ENCODE measurements around the gene DSCAML1. TPM values are rescaled to one million over a fixed set of nuclear protein-coding genes. Genes with fewer than 3 reads are reported as not detected.

The DSCAML1 gene
- total RNA-seq, 1 donor from 2014 or later, result not detected

- intact Hi-C loops (cut with DNase I), result no loop called here
- Histone ChIP-seq H3K4me1 (no peaks in the 10 kb centered on the region), H3K9me3 (no peaks in the 10 kb centered on the region), H3K27me3 (no peaks in the 10 kb centered on the region), H3K27ac (no peak overlapping the region), H3K4me3 (no peak overlapping the region), H3K36me3 (no peaks in the 10 kb centered on the region)
- TF ChIP-seq, protein P1, sequence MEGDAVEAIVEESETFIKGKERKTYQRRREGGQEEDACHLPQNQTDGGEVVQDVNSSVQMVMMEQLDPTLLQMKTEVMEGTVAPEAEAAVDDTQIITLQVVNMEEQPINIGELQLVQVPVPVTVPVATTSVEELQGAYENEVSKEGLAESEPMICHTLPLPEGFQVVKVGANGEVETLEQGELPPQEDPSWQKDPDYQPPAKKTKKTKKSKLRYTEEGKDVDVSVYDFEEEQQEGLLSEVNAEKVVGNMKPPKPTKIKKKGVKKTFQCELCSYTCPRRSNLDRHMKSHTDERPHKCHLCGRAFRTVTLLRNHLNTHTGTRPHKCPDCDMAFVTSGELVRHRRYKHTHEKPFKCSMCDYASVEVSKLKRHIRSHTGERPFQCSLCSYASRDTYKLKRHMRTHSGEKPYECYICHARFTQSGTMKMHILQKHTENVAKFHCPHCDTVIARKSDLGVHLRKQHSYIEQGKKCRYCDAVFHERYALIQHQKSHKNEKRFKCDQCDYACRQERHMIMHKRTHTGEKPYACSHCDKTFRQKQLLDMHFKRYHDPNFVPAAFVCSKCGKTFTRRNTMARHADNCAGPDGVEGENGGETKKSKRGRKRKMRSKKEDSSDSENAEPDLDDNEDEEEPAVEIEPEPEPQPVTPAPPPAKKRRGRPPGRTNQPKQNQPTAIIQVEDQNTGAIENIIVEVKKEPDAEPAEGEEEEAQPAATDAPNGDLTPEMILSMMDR (IDR thresholded peaks at IDR 0.05), result no peak
- no peak for DNase-seq (ENCODE audit: low spot score in 2 of 2)
These were observed 304.3 kb downstream of the DSCAML1 start for GRCh38 chr11:117492578-117493251.

DNA sequence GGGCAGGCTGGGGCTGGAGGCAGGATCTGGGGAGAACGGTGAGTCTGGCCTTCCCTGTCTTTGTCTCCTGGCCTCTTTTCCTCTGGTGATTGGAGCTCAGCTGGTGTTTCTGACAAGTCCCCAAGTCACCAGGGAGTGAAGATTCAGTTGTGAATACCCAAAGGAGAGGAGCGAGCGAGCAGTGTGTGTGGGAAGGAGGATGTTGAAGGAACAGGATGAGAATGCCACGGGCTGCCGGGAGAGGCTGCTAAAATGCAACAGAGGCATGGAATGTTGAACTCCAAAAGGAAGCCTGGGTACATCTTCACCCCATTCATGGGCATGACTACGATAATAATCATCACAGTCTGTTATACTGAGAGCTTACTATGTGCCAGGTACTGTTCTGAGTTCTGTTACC lies 306.1 kb downstream of the DSCAML1 start:
- H3K27ac ChIP-seq, result no peak overlapping the region
- no peaks in the 10 kb centered on the region for H3K4me1 ChIP-seq
- no peaks in the 10 kb centered on the region for H3K9me3 ChIP-seq
- H3K27me3 ChIP-seq, result no peaks in the 10 kb centered on the region
- no peak overlapping the region for H3K4me3 ChIP-seq
- TF ChIP-seq, protein P1 (IDR thresholded peaks at IDR 0.05), result no peak
- intact Hi-C loops (cut with DNase I), result no loop called here
- DNase-seq (ENCODE audit: low spot score in 2 of 2), result no peak
- no peaks in the 10 kb centered on the region for H3K36me3 ChIP-seq

DNA sequence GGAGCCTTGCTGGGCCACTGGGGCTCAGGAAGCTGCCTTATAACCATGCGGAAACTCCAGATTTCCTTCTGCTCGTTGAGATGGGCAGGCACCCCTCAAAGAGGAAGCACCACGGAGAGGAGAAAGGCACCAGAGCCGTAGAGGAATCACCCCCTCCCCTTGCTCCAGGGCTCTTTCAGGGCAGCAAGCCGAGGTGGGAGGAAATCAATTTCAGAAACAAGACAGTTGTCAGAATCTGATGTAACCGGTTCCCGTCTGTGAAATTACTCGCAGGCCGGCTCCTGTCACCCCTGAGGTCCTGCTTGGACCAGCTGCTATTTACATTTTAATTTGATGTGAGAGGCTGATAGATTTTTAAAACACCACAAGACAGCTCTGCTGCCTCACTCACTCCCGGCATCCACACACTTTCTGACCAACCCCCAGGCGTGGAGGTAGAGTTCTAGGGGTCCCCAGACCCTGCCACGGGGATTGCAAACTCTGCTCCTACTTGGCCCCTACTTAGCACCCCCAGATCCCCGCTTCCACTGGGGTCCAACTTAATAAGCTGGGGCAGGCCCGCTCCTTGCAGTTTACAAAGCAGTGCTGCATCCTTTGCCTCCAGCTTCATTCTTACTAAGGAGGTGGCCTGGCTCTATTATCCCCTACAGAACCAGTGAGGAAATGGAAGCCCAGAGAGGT lies 306.9 kb downstream of the DSCAML1 start:
- Histone ChIP-seq H3K27ac (no peak overlapping the region), H3K9me3 (no peaks in the 10 kb centered on the region), H3K4me1 (no peaks in the 10 kb centered on the region), H3K36me3 (no peaks in the 10 kb centered on the region), H3K4me3 (no peak overlapping the region), H3K27me3 (no peaks in the 10 kb centered on the region)
- DNase-seq (ENCODE audit: low spot score in 2 of 2), result no peak
- TF ChIP-seq, protein P1 (IDR thresholded peaks at IDR 0.05), result no peak
- intact Hi-C loops (cut with DNase I), result no loop called here

- Histone ChIP-seq H3K27ac (no peak overlapping the region), H3K27me3 (no peaks in the 10 kb centered on the region), H3K9me3 (no peaks in the 10 kb centered on the region), H3K36me3 (no peaks in the 10 kb centered on the region), H3K4me1 (no peaks in the 10 kb centered on the region), H3K4me3 (no peak overlapping the region)
- TF ChIP-seq, protein P1 (IDR thresholded peaks at IDR 0.05), result no peak
- DNase-seq (ENCODE audit: low spot score in 2 of 2), result no peak
- intact Hi-C loops (cut with DNase I), result no loop called here
These were observed 307.7 kb downstream of the DSCAML1 start for GRCh38 chr11:117488996-117489952.

DNA sequence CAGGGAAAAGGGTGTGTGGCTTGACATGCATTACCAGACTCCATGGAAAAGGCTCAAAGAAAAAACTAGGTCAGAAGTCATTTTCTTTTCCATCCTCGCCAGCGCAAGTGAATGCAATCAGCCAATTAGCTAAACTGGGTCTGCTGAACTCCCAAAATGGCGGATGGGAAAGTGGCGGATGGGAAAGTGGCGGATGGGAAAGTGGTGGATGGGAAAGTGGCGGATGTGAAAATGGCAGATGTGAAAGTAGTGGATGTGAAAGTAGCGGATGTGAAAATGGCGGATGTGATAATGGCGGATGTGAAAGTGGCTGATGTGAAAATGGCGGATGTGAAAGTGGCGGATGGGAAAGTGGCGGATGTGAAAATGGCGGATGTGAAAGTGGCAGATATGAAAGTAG lies 311.0 kb downstream of the DSCAML1 start:
- Histone ChIP-seq H3K4me3 (no peak overlapping the region), H3K36me3 (no peaks in the 10 kb centered on the region), H3K27me3 (no peaks in the 10 kb centered on the region), H3K27ac (no peak overlapping the region), H3K4me1 (no peaks in the 10 kb centered on the region), H3K9me3 (no peaks in the 10 kb centered on the region)
- DNase-seq (ENCODE audit: low spot score in 2 of 2), result no peak
- TF ChIP-seq, protein P1 (IDR thresholded peaks at IDR 0.05), result no peak
- intact Hi-C loops (cut with DNase I), result no loop called here

Data from ascending aorta (tissue), 2 donors.